ENCODE results near the gene SGF29.

DNA sequence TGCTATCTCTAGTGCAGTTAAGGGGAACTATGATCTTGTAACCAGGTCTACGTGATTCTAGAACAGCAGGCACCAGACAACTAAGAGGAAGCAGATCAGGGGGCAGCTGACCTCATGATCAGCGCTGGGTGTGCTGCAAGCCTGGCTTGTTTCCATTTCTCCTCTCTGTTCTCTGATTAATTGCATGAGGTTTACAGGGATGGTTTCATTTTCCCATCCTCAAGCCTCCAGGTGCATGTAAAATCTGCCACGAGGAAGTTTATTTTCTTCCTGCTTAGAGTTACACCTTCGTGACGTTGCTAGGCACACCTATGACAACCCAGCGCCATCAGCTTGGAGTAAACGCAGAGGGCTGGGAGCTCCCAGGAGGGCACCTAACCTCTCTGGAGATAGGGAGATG is 10.6 kb upstream of the SGF29 start:
- TF ChIP-seq TAF1 (IDR thresholded peaks at IDR 0.05; ENCODE audit: low read depth) (no peak), RAD21 (IDR thresholded peaks at IDR 0.05; ENCODE audit: low read depth) (no peak)
